MM.1S (cell line): ENCODE measurements around the gene KLF9.

Experiments
- DNase-seq: peaks from one replicate; pipeline ENCODE4 v3.0.0-alpha.2; 2015
- H2AFZ ChIP-seq: fragments of 300-600 bp; sonication (generic); 2 replicates; pipeline ENCODE4 v1.6.0; 2016; ENCODE audit warnings: antibody characterized with exemption, low read length
- H3F3A ChIP-seq: fragments of 300-600 bp; sonication (generic); 2 replicates; pipeline ENCODE4 v1.6.1; 2016; ENCODE audit warnings: mild to moderate bottlenecking, antibody characterized with exemption, low read length, moderate library complexity, mixed read lengths; ENCODE audit not compliant: insufficient read depth
- H3K27ac ChIP-seq: fragments of 300-600 bp; sonication (generic); 2 replicates; pipeline ENCODE4 v1.5.1; 2016; ENCODE audit warnings: mild to moderate bottlenecking, low read length
- H3K27me3 ChIP-seq: fragments of 300-600 bp; sonication (generic); replicated peaks from 2 replicates; pipeline ENCODE4 v1.6.0; 2016; ENCODE audit warnings: low read length; ENCODE audit not compliant: insufficient read depth
- H3K36me3 ChIP-seq: fragments of 300-600 bp; sonication (generic); replicated peaks from 2 replicates; pipeline ENCODE4 v1.6.1; 2016; ENCODE audit warnings: mild to moderate bottlenecking, low read length, mixed read lengths; ENCODE audit not compliant: insufficient read depth
- H3K4me1 ChIP-seq: fragments of 300-600 bp; sonication (generic); 2 replicates; pipeline ENCODE4 v1.6.1; 2016; ENCODE audit warnings: low read length, mixed read lengths
- H3K4me2 ChIP-seq: fragments of 300-600 bp; sonication (generic); 2 replicates; pipeline ENCODE4 v1.6.0; 2016; ENCODE audit warnings: low read depth, low read length
- H3K4me3 ChIP-seq: fragments of 300-600 bp; sonication (generic); 2 replicates; pipeline ENCODE4 v1.5.1; 2016; ENCODE audit warnings: low read length, mixed read lengths
- H3K79me2 ChIP-seq: fragments of 300-600 bp; sonication (generic); 2 replicates; pipeline ENCODE4 v1.6.1; 2016; ENCODE audit warnings: mixed run types, low read length, mixed read lengths
- H3K9ac ChIP-seq: fragments of 300-600 bp; sonication (generic); 2 replicates; pipeline ENCODE4 v1.6.1; 2016; ENCODE audit warnings: low read length, mixed read lengths
- H3K9me2 ChIP-seq: fragments of 300-600 bp; sonication (generic); replicated peaks from 2 replicates; pipeline ENCODE4 v1.6.1; 2016; ENCODE audit warnings: mild to moderate bottlenecking, low read length, mixed read lengths; ENCODE audit not compliant: insufficient read depth
- H3K9me3 ChIP-seq: fragments of 300-600 bp; sonication (generic); replicated peaks from 2 replicates; pipeline ENCODE4 v1.6.1; 2016; ENCODE audit warnings: mild to moderate bottlenecking, low read length, mixed read lengths; ENCODE audit not compliant: insufficient read depth
- H4K20me1 ChIP-seq: fragments of 300-600 bp; sonication (generic); 2 replicates; pipeline ENCODE4 v1.6.1; 2016; ENCODE audit warnings: mild to moderate bottlenecking, low read length, moderate library complexity, mixed read lengths; ENCODE audit not compliant: insufficient read depth
- EZH2 ChIP-seq: fragments of 300-600 bp; sonication (generic); optimal IDR thresholded peaks from 2 replicates; pipeline ENCODE3; 2017; ENCODE audit warnings: low read depth, mild to moderate bottlenecking, antibody characterized with exemption, low read length, mixed read lengths
- EZH2phosphoT487 ChIP-seq: fragments of 300-600 bp; sonication (generic); IDR thresholded peaks from 2 replicates; pipeline ENCODE4 v1.6.1; 2018; ENCODE audit warnings: antibody characterized with exemption, low read length
- TF ChIP-seq, protein P1 (sequence below): fragments of 300-600 bp; sonication (generic); IDR thresholded peaks from 2 replicates; pipeline ENCODE4 v1.5.1; 2016; ENCODE audit warnings: antibody characterized with exemption, low read length, mixed read lengths

KLF9 gene

GRCh38 chr9:70367305-70367930, 47.0 kb downstream of the KLF9 start:
- no peak overlapping the region for H3K9ac ChIP-seq
- no peaks in the 10 kb centered on the region for H3K36me3 ChIP-seq
- no peaks in the 10 kb centered on the region for H3K9me3 ChIP-seq
- H4K20me1 ChIP-seq = no peaks in the 10 kb centered on the region
- H2AFZ ChIP-seq = no peak overlapping the region
- H3K4me1 ChIP-seq = no peaks in the 10 kb centered on the region
- no peak overlapping the region for H3K4me2 ChIP-seq
- DNase-seq = no peak
- no peaks in the 10 kb centered on the region for H3F3A ChIP-seq
- H3K27ac ChIP-seq = no peak overlapping the region
- H3K27me3 ChIP-seq = no peaks in the 10 kb centered on the region
- no peak overlapping the region for H3K4me3 ChIP-seq
- no peaks in the 10 kb centered on the region for H3K9me2 ChIP-seq
- TF ChIP-seq EZH2phosphoT487 (no peak), EZH2 (no peak)
- TF ChIP-seq, protein P1, sequence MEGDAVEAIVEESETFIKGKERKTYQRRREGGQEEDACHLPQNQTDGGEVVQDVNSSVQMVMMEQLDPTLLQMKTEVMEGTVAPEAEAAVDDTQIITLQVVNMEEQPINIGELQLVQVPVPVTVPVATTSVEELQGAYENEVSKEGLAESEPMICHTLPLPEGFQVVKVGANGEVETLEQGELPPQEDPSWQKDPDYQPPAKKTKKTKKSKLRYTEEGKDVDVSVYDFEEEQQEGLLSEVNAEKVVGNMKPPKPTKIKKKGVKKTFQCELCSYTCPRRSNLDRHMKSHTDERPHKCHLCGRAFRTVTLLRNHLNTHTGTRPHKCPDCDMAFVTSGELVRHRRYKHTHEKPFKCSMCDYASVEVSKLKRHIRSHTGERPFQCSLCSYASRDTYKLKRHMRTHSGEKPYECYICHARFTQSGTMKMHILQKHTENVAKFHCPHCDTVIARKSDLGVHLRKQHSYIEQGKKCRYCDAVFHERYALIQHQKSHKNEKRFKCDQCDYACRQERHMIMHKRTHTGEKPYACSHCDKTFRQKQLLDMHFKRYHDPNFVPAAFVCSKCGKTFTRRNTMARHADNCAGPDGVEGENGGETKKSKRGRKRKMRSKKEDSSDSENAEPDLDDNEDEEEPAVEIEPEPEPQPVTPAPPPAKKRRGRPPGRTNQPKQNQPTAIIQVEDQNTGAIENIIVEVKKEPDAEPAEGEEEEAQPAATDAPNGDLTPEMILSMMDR = no peak
- H3K79me2 ChIP-seq = no peaks in the 10 kb centered on the region

DNA sequence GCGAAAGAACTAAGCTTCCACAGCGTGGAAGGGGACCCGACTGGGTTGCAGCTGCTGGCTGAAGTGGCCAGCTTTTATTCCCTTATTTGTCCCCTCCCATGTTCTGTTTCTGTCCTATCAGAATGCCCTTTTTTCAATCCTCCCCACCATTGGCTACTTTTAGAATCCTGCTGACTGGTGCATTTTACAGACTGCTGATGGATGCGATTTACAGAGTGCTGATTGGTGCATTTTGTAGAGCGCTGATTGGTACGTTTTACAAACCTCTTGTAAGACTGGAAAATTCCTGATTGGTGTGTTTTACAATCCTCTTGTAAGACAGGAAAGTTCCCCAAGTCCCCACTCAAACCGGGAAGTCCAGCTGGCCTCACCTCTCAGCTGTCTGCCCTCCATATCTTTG, 50.7 kb downstream of the KLF9 start:
- Histone ChIP-seq H3K79me2 (no peaks in the 10 kb centered on the region), H3K36me3 (no peaks in the 10 kb centered on the region), H4K20me1 (no peaks in the 10 kb centered on the region), H2AFZ (no peak overlapping the region), H3K27ac (no peak overlapping the region), H3K4me1 (no peaks in the 10 kb centered on the region), H3K27me3 (no peaks in the 10 kb centered on the region), H3K9ac (no peak overlapping the region), H3K4me3 (no peak overlapping the region), H3K4me2 (no peak overlapping the region), H3K9me2 (no peaks in the 10 kb centered on the region), H3K9me3 (no peaks in the 10 kb centered on the region), H3F3A (no peaks in the 10 kb centered on the region)
- no peak for DNase-seq
- TF ChIP-seq EZH2 (no peak), EZH2phosphoT487 (no peak)
- TF ChIP-seq, protein P1 = no peak

- Histone ChIP-seq H3K27me3 (no peaks in the 10 kb centered on the region), H4K20me1 (no peaks in the 10 kb centered on the region), H3F3A (no peaks in the 10 kb centered on the region), H3K79me2 (no peaks in the 10 kb centered on the region), H3K36me3 (no peaks in the 10 kb centered on the region), H3K9ac (no peak overlapping the region), H3K27ac (no peak overlapping the region), H3K4me2 (no peak overlapping the region), H3K4me3 (no peak overlapping the region), H2AFZ (no peak overlapping the region), H3K9me2 (no peaks in the 10 kb centered on the region), H3K4me1 (no peaks in the 10 kb centered on the region), H3K9me3 (no peaks in the 10 kb centered on the region)
- TF ChIP-seq EZH2phosphoT487 (no peak), EZH2 (no peak)
- TF ChIP-seq, protein P1 = no peak
- DNase-seq = no peak
Observed at GRCh38 chr9:70362952-70363351, 51.5 kb downstream of the KLF9 start.
